ENCODE results near the gene DGKA.
A peak's percentile ranks its signal among the peaks of the same experiment; 100 is the strongest.
"Not testable (repeated sequence)": the region's sequence is repeated elsewhere in the genome, so short reads cannot be mapped to it uniquely, and the experiment has no call there.

The DGKA gene

GRCh38 chr12:55930771-55931316, at the start of gene DGKA:
Gene DGKA (plus strand): TSS chr12:55931162. CDS start chr12:55936504, 5,342 bp downstream.
- DNase-seq: peak; percentile 92

- no peak for DNase-seq
Measured at GRCh38 chr12:55885113-55885512, 45.8 kb upstream of the DGKA start.

GRCh38 chr12:55891310-55891709, 39.7 kb upstream of the DGKA start:
- no peak for DNase-seq

GRCh38 chr12:55893723-55894122, 37.2 kb upstream of the DGKA start:
- no peak for DNase-seq

- DNase-seq: peak; percentile 57
Measured at GRCh38 chr12:55899082-55899481, 31.9 kb upstream of the DGKA start.

GRCh38 chr12:55901881-55902490, 29.0 kb upstream of the DGKA start:
- DNase-seq: no peak

- no peak for DNase-seq
Measured at GRCh38 chr12:55906056-55906455, 24.9 kb upstream of the DGKA start.

- no peak for DNase-seq
Measured at GRCh38 chr12:55908726-55909512, 22.0 kb upstream of the DGKA start.

GRCh38 chr12:55909513-55909884, 21.5 kb upstream of the DGKA start:
- no peak for DNase-seq

GRCh38 chr12:55912908-55913307, 18.1 kb upstream of the DGKA start:
- DNase-seq: no peak

- DNase-seq: no peak
Measured at GRCh38 chr12:55915482-55915859, 15.5 kb upstream of the DGKA start.

- not testable (repeated sequence) for DNase-seq
Measured at GRCh38 chr12:55919032-55919431, 11.9 kb upstream of the DGKA start.

- DNase-seq: no peak
Measured at GRCh38 chr12:55922126-55922525, 8.8 kb upstream of the DGKA start.

GRCh38 chr12:55923648-55924047, 7.3 kb upstream of the DGKA start:
- not testable (repeated sequence) for DNase-seq

GRCh38 chr12:55925371-55925770, 5.6 kb upstream of the DGKA start:
- no peak for DNase-seq

- DNase-seq: no peak
Measured at GRCh38 chr12:55925870-55926737, 4.9 kb upstream of the DGKA start.

- peak; percentile 95 for DNase-seq
Measured at GRCh38 chr12:55926738-55927587, 4.0 kb upstream of the DGKA start.

- DNase-seq: peak; percentile 83
Measured at GRCh38 chr12:55927588-55928502, 3.1 kb upstream of the DGKA start, which contains the start of gene PYM1. Gene PYM1 (minus strand): TSS chr12:55927894. CDS start chr12:55927761, 133 bp downstream.

- peak; percentile 90 for DNase-seq
Measured at GRCh38 chr12:55929306-55929791, 1.6 kb upstream of the DGKA start.

- no peak for DNase-seq
Measured at GRCh38 chr12:55931317-55931779, 386 bp downstream of the DGKA start.
